ENCODE data around the gene MATN1. TPM values are rescaled to one million over a fixed set of nuclear protein-coding genes. Genes with fewer than 3 reads are reported as not detected.

The MATN1 gene
- polyA plus RNA-seq, 1 experiment: 0.12 TPM

- Histone ChIP-seq H3K27ac (ENCODE audit: low read depth, low read length) (peak overlapping the region; percentile 11), H3K27me3 (ENCODE audit: control insufficient read depth, insufficient read depth, low read length) (peaks cover 9% of the 10 kb centered on the region), H3K9me3 (ENCODE audit: control insufficient read depth, insufficient read depth, low read length) (peaks cover 14% of the 10 kb centered on the region), H3K4me3 (ENCODE audit: low read depth, low read length) (no peak overlapping the region)
- CTCF ChIA-PET: interaction anchor here (1.4 kb wide), 1 partner anchor 298 kb away, joined by 3 read pairs; no protein-coding TSS in a partner anchor
- TF ChIP-seq CTCF (IDR thresholded peaks at IDR 0.05; ENCODE audit: low read depth, low read length): no peak
- no peak for DNase-seq (ENCODE audit: low read depth, low spot score)
- POLR2A ChIA-PET: no interaction called here
Measured at GRCh38 chr1:30678209-30678608, 45.2 kb downstream of the MATN1 start.

- no peak overlapping the region for H3K4me3 ChIP-seq (ENCODE audit: low read depth, low read length)
- no peak for DNase-seq (ENCODE audit: low read depth, low spot score)
- peaks cover 4% of the 10 kb centered on the region for H3K27me3 ChIP-seq (ENCODE audit: control insufficient read depth, insufficient read depth, low read length)
- CTCF ChIA-PET: interaction anchor here (1.4 kb wide), 1 partner anchor 297 kb away, joined by 3 read pairs; no protein-coding TSS in a partner anchor
- H3K9me3 ChIP-seq (ENCODE audit: control insufficient read depth, insufficient read depth, low read length): peaks cover 14% of the 10 kb centered on the region
- POLR2A ChIA-PET: no interaction called here
- no peak overlapping the region for H3K27ac ChIP-seq (ENCODE audit: low read depth, low read length)
- no peak for TF ChIP-seq CTCF (IDR thresholded peaks at IDR 0.05; ENCODE audit: low read depth, low read length)
Measured at GRCh38 chr1:30677471-30677870, 45.9 kb downstream of the MATN1 start.

- TF ChIP-seq CTCF (IDR thresholded peaks at IDR 0.05; ENCODE audit: low read depth, low read length): no peak
- DNase-seq (ENCODE audit: low read depth, low spot score): no peak
- H3K4me3 ChIP-seq (ENCODE audit: low read depth, low read length): no peak overlapping the region
- ChIA-PET POLR2A (interaction anchor here (0.5 kb wide), 1 partner anchor 1150 kb away, joined by 3 read pairs; no protein-coding TSS in a partner anchor), CTCF (interaction anchor here (0.5 to 2.3 kb wide), 4 partner anchors 32 to 1165 kb away, joined by 3 to 8 read pairs (median 4); no protein-coding TSS in a partner anchor)
- H3K27me3 ChIP-seq (ENCODE audit: control insufficient read depth, insufficient read depth, low read length): peaks cover 2% of the 10 kb centered on the region
- H3K9me3 ChIP-seq (ENCODE audit: control insufficient read depth, insufficient read depth, low read length): peaks cover 14% of the 10 kb centered on the region
- H3K27ac ChIP-seq (ENCODE audit: low read depth, low read length): no peak overlapping the region
Measured at GRCh38 chr1:30675761-30676160, 47.6 kb downstream of the MATN1 start.

- ChIA-PET POLR2A (no interaction called here), CTCF (interaction anchor here (0.5 to 2.3 kb wide), 3 partner anchors 43 to 1165 kb away, joined by 3 to 8 read pairs (median 5); no protein-coding TSS in a partner anchor)
- no peak for DNase-seq (ENCODE audit: low read depth, low spot score)
- H3K27me3 ChIP-seq (ENCODE audit: control insufficient read depth, insufficient read depth, low read length): peaks cover 2% of the 10 kb centered on the region
- H3K9me3 ChIP-seq (ENCODE audit: control insufficient read depth, insufficient read depth, low read length): peaks cover 10% of the 10 kb centered on the region
- no peak overlapping the region for H3K4me3 ChIP-seq (ENCODE audit: low read depth, low read length)
- H3K27ac ChIP-seq (ENCODE audit: low read depth, low read length): no peak overlapping the region
- TF ChIP-seq CTCF (IDR thresholded peaks at IDR 0.05; ENCODE audit: low read depth, low read length): no peak
Measured at GRCh38 chr1:30675289-30675688, 48.1 kb downstream of the MATN1 start.

- no peak for TF ChIP-seq CTCF (IDR thresholded peaks at IDR 0.05; ENCODE audit: low read depth, low read length)
- no peak for DNase-seq (ENCODE audit: low read depth, low spot score)
- Histone ChIP-seq H3K4me3 (ENCODE audit: low read depth, low read length) (no peak overlapping the region), H3K9me3 (ENCODE audit: control insufficient read depth, insufficient read depth, low read length) (no peaks in the 10 kb centered on the region), H3K27me3 (ENCODE audit: control insufficient read depth, insufficient read depth, low read length) (peaks cover 2% of the 10 kb centered on the region), H3K27ac (ENCODE audit: low read depth, low read length) (no peak overlapping the region)
- ChIA-PET CTCF (no interaction called here), POLR2A (no interaction called here)
Measured at GRCh38 chr1:30673395-30673794, 50.0 kb downstream of the MATN1 start.
